ENCODE data around the gene DTX1.

The DTX1 gene

DNA sequence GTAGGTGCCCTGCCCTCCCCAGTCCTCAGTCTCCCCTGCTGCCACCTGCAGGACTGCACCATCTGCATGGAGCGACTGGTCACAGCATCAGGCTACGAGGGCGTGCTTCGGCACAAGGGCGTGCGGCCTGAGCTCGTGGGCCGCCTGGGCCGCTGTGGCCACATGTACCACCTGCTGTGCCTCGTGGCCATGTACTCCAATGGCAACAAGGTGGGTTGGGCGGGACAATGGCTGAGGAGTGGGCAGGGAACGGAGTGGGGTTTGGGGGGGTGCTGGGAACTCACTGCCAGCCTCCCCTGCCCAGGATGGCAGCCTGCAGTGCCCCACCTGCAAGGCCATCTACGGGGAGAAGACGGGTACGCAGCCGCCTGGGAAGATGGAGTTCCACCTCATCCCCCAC, 38.2 kb downstream of the DTX1 start:
- Histone ChIP-seq H3K18ac (ENCODE audit: low read length) (no peak overlapping the region), H3K79me1 (ENCODE audit: low read length) (no peaks in the 10 kb centered on the region), H2BK12ac (ENCODE audit: low read length) (no peak overlapping the region), H3K4me1 (ENCODE audit: control insufficient read depth in 1 of 2, insufficient read depth in 2 of 2, low read length in 2 of 2) (no peaks in the 10 kb centered on the region), H3K4me3 (ENCODE audit: low read depth, low read length) (no peak overlapping the region), H3K23ac (ENCODE audit: low read length) (no peak overlapping the region), H3K9ac (ENCODE audit: low read length) (no peak overlapping the region), H3K27ac (ENCODE audit: low read depth, low read length) (no peak overlapping the region), H2AFZ (ENCODE audit: insufficient read depth, low read length, poor library complexity) (no peak overlapping the region), H2BK120ac (ENCODE audit: insufficient read depth, low read length, poor library complexity) (no peak overlapping the region), H2BK5ac (ENCODE audit: low read depth, low read length, poor library complexity) (no peak overlapping the region), H4K91ac (ENCODE audit: low read depth, low read length) (no peak overlapping the region), H3K14ac (ENCODE audit: low read length) (no peak overlapping the region), H3K9me3 (ENCODE audit: insufficient read depth, low read depth, low read length) (peaks cover 3% of the 10 kb centered on the region), H4K8ac (ENCODE audit: low read depth, low read length) (no peak overlapping the region), H2AK5ac (ENCODE audit: low read length) (no peak overlapping the region), H3K4me2 (ENCODE audit: low read length) (no peak overlapping the region), H3K36me3 (ENCODE audit: control insufficient read depth in 1 of 2, insufficient read depth in 2 of 2, low read length in 2 of 2) (no peaks in the 10 kb centered on the region), H3K27me3 (ENCODE audit: insufficient read depth, low read length) (no peaks in the 10 kb centered on the region), H3K4ac (ENCODE audit: low read depth, low read length) (no peak overlapping the region), H3K79me2 (ENCODE audit: control insufficient read depth, insufficient read depth, low read length, poor library complexity) (no peaks in the 10 kb centered on the region), H4K12ac (ENCODE audit: low read depth, low read length) (no peak overlapping the region)
- WGBS (ENCODE audit: extremely low coverage, insufficient coverage, insufficient read length): no CpG with 5 or more reads among the region's 16 CpGs
- DNase-seq: no peak

DNA sequence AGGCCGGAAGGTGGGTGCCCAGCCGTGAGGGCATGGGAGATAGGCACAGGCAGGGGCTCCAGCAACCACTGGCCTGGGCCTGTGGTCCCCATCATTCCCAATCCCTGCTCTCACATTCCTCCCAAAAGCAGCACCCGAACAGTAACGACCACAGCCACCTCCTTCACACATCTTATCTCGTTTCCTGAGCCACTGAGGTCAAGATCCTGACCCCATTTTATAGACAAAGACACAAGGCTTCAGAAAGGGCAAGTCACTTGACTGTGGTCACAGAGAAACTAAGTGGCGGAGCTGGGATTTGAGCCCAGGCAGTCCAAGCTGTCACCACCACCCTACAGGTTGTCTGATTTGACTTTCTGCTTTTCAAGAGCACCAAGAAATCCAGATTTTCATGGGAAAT, 38.9 kb downstream of the DTX1 start:
- no CpG with 5 or more reads among the region's 6 CpGs for WGBS (ENCODE audit: extremely low coverage, insufficient coverage, insufficient read length)
- no peak overlapping the region for H2BK5ac ChIP-seq (ENCODE audit: low read depth, low read length, poor library complexity)

DNA sequence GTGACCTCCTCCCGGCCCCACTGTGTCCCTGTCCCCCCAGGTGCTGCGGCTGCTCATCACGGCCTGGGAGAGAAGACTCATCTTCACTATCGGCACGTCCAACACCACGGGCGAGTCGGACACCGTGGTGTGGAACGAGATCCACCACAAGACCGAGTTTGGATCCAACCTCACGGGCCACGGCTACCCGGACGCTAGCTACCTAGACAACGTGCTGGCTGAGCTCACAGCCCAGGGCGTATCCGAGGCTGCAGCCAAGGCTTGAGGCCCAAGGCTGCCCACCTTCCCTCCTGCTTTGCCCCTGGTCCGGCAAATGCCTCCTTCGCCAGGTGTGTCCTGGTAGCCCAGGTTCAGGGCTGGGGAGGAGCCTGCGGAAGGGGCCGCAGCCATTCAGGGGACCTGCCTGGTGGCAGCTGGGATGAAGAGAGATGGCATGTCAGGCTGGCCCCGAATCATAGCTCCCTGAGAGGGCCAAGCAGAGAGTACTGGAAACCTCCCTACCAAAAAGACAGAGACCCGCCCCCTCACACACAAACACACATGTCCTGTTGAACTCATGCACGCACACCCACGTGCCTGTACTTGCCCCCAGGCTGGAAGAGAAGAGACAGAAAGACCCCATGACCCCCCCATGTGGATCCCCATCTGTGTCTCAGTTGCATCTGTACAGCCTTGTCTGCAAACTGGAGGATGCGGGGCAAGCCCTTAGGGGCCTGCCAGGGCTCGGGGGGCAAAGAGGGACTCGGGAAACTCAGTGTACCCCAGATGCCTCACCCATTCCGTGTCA, 40.3 kb downstream of the DTX1 start:
- H4K8ac ChIP-seq (ENCODE audit: low read depth, low read length): no peak overlapping the region
- H2BK120ac ChIP-seq (ENCODE audit: insufficient read depth, low read length, poor library complexity): no peak overlapping the region
- H3K4me3 ChIP-seq (ENCODE audit: low read depth, low read length): no peak overlapping the region
- H3K14ac ChIP-seq (ENCODE audit: low read length): no peak overlapping the region
- no peaks in the 10 kb centered on the region for H3K27me3 ChIP-seq (ENCODE audit: insufficient read depth, low read length)
- H3K23ac ChIP-seq (ENCODE audit: low read length): no peak overlapping the region
- H3K18ac ChIP-seq (ENCODE audit: low read length): no peak overlapping the region
- no peak overlapping the region for H4K91ac ChIP-seq (ENCODE audit: low read depth, low read length)
- no peak overlapping the region for H3K4me2 ChIP-seq (ENCODE audit: low read length)
- no peak overlapping the region for H2BK12ac ChIP-seq (ENCODE audit: low read length)
- no peak for DNase-seq
- H3K4me1 ChIP-seq (ENCODE audit: control insufficient read depth in 1 of 2, insufficient read depth in 2 of 2, low read length in 2 of 2): no peaks in the 10 kb centered on the region
- H2BK5ac ChIP-seq (ENCODE audit: low read depth, low read length, poor library complexity): no peak overlapping the region
- no peak overlapping the region for H4K12ac ChIP-seq (ENCODE audit: low read depth, low read length)
- no peaks in the 10 kb centered on the region for H3K79me2 ChIP-seq (ENCODE audit: control insufficient read depth, insufficient read depth, low read length, poor library complexity)
- H2AK5ac ChIP-seq (ENCODE audit: low read length): no peak overlapping the region
- no CpG with 5 or more reads among the region's 30 CpGs for WGBS (ENCODE audit: extremely low coverage, insufficient coverage, insufficient read length)
- no peak overlapping the region for H3K9ac ChIP-seq (ENCODE audit: low read length)
- H3K9me3 ChIP-seq (ENCODE audit: insufficient read depth, low read depth, low read length): peaks cover 3% of the 10 kb centered on the region
- H3K27ac ChIP-seq (ENCODE audit: low read depth, low read length): no peak overlapping the region
- no peaks in the 10 kb centered on the region for H3K79me1 ChIP-seq (ENCODE audit: low read length)
- H3K4ac ChIP-seq (ENCODE audit: low read depth, low read length): no peak overlapping the region
- H2AFZ ChIP-seq (ENCODE audit: insufficient read depth, low read length, poor library complexity): no peak overlapping the region
- no peaks in the 10 kb centered on the region for H3K36me3 ChIP-seq (ENCODE audit: control insufficient read depth in 1 of 2, insufficient read depth in 2 of 2, low read length in 2 of 2)

More for the DNA sequence above, 38.9 kb downstream of the DTX1 start:
- Histone ChIP-seq H3K4me2 (ENCODE audit: low read length) (no peak overlapping the region), H2BK12ac (ENCODE audit: low read length) (no peak overlapping the region), H4K91ac (ENCODE audit: low read depth, low read length) (no peak overlapping the region), H4K8ac (ENCODE audit: low read depth, low read length) (no peak overlapping the region), H3K4me3 (ENCODE audit: low read depth, low read length) (no peak overlapping the region), H3K14ac (ENCODE audit: low read length) (no peak overlapping the region), H3K4me1 (ENCODE audit: control insufficient read depth in 1 of 2, insufficient read depth in 2 of 2, low read length in 2 of 2) (no peaks in the 10 kb centered on the region), H3K9me3 (ENCODE audit: insufficient read depth, low read depth, low read length) (peaks cover 3% of the 10 kb centered on the region), H2AK5ac (ENCODE audit: low read length) (no peak overlapping the region), H2AFZ (ENCODE audit: insufficient read depth, low read length, poor library complexity) (no peak overlapping the region), H4K12ac (ENCODE audit: low read depth, low read length) (no peak overlapping the region), H2BK120ac (ENCODE audit: insufficient read depth, low read length, poor library complexity) (no peak overlapping the region), H3K9ac (ENCODE audit: low read length) (no peak overlapping the region), H3K18ac (ENCODE audit: low read length) (no peak overlapping the region), H3K4ac (ENCODE audit: low read depth, low read length) (no peak overlapping the region), H3K36me3 (ENCODE audit: control insufficient read depth in 1 of 2, insufficient read depth in 2 of 2, low read length in 2 of 2) (no peaks in the 10 kb centered on the region), H3K23ac (ENCODE audit: low read length) (no peak overlapping the region), H3K79me1 (ENCODE audit: low read length) (no peaks in the 10 kb centered on the region), H3K27me3 (ENCODE audit: insufficient read depth, low read length) (no peaks in the 10 kb centered on the region), H3K27ac (ENCODE audit: low read depth, low read length) (no peak overlapping the region), H3K79me2 (ENCODE audit: control insufficient read depth, insufficient read depth, low read length, poor library complexity) (no peaks in the 10 kb centered on the region)
- no peak for DNase-seq

DNA sequence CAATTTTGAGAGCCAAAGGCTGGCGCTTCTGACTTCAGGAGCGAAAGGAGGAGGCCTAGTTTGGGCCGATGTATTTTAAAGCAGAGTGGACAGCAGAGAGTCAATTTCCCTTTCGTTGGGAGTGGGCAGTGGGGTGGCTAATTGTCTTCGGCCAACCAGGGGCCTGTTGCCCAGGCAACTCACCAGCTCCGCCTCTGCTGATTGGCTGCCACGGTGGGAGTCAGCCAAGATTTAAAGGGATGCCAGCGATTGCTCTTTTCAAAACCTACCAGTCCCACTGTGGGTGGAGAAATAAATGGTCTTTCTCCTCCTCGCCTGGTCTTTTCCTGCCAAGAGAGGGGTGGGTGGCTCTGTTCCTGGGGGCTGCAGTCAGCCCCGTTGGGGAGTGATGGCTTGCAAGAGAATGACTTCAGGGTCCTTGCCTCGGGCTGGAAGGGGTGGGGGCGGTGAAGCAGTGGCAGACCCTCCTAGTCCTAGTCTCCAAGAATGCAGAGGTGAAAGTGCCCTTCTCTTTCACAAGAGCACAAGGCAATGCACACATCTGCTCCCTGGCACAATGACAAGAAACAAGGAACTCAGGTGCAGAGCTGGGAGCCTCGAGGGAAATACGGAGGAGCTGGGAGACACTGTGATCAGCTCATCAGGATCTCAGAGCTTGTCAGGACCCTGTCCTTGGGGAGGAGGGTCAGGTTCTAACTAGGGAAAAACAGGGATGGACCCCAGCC, 41.3 kb downstream of the DTX1 start:
- H3K9ac ChIP-seq (ENCODE audit: low read length): no peak overlapping the region
- H3K4me1 ChIP-seq (ENCODE audit: control insufficient read depth in 1 of 2, insufficient read depth in 2 of 2, low read length in 2 of 2): no peaks in the 10 kb centered on the region
- H4K8ac ChIP-seq (ENCODE audit: low read depth, low read length): no peak overlapping the region
- no peak overlapping the region for H3K23ac ChIP-seq (ENCODE audit: low read length)
- no CpG with 5 or more reads among the region's 14 CpGs for WGBS (ENCODE audit: extremely low coverage, insufficient coverage, insufficient read length)
- H3K4me3 ChIP-seq (ENCODE audit: low read depth, low read length): no peak overlapping the region
- no peak overlapping the region for H2AK5ac ChIP-seq (ENCODE audit: low read length)
- H2BK12ac ChIP-seq (ENCODE audit: low read length): no peak overlapping the region
- no peak overlapping the region for H4K12ac ChIP-seq (ENCODE audit: low read depth, low read length)
- H2BK5ac ChIP-seq (ENCODE audit: low read depth, low read length, poor library complexity): no peak overlapping the region
- H3K79me1 ChIP-seq (ENCODE audit: low read length): no peaks in the 10 kb centered on the region
- H3K4ac ChIP-seq (ENCODE audit: low read depth, low read length): no peak overlapping the region
- no peak for DNase-seq
- peaks cover 3% of the 10 kb centered on the region for H3K9me3 ChIP-seq (ENCODE audit: insufficient read depth, low read depth, low read length)
- H3K27ac ChIP-seq (ENCODE audit: low read depth, low read length): no peak overlapping the region
- H3K36me3 ChIP-seq (ENCODE audit: control insufficient read depth in 1 of 2, insufficient read depth in 2 of 2, low read length in 2 of 2): no peaks in the 10 kb centered on the region
- no peaks in the 10 kb centered on the region for H3K27me3 ChIP-seq (ENCODE audit: insufficient read depth, low read length)
- H2AFZ ChIP-seq (ENCODE audit: insufficient read depth, low read length, poor library complexity): no peak overlapping the region
- no peak overlapping the region for H3K4me2 ChIP-seq (ENCODE audit: low read length)
- H3K18ac ChIP-seq (ENCODE audit: low read length): no peak overlapping the region
- no peaks in the 10 kb centered on the region for H3K79me2 ChIP-seq (ENCODE audit: control insufficient read depth, insufficient read depth, low read length, poor library complexity)
- H4K91ac ChIP-seq (ENCODE audit: low read depth, low read length): no peak overlapping the region
- no peak overlapping the region for H2BK120ac ChIP-seq (ENCODE audit: insufficient read depth, low read length, poor library complexity)
- H3K14ac ChIP-seq (ENCODE audit: low read length): no peak overlapping the region

Data from trophoblast cell (in vitro differentiated cells and primary cell).